ENCODE data around the gene SMIM22. TPM values are rescaled to one million over a fixed set of nuclear protein-coding genes. Genes with fewer than 3 reads are reported as not detected.

The SMIM22 gene
- total and polyA plus RNA-seq, 4 donors: 0.49 to 1.2 (median 0.72) TPM; not detected in 1

DNA sequence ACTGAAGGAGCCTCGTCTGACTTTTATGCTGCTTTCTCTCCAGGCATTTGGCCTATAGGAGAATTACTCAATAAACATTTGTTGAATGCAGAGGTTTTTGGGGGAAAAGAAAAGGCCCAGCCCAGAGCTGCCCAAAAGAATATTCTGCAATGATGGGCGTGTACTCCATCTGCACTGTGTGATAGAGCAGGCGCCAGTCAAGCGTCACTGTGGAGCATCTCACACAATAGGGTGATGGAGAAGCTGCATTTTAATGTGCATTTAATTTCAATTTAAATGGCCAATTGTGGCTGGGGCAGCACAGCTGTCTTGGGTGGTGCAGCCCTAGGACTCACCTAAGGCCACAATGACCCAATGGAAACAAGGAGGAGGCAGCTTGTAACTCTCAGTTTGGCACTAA lies 31.4 kb downstream of the SMIM22 start:
- Histone ChIP-seq H3K36me3 (ENCODE audit: control insufficient read depth in 4 of 4, insufficient read depth in 3 of 4, low read depth in 1 of 4, low read length in 3 of 4) (peaks cover 13 to 79% (median 55%) of the 10 kb centered on the region in 4 donors), H3K4me3 (ENCODE audit: low read depth in 1 of 3, low read length in 3 of 3) (no peak overlapping the region), H3K27me3 (ENCODE audit: control insufficient read depth in 4 of 4, insufficient read depth in 4 of 4, low read length in 3 of 4) (no peaks in the 10 kb centered on the region), H3K9ac (ENCODE audit: low read depth in 1 of 2, low read length in 2 of 2) (no peak overlapping the region), H3K9me3 (ENCODE audit: control insufficient read depth in 4 of 4, low read length in 3 of 4) (no peaks in the 10 kb centered on the region), H3K27ac (ENCODE audit: low read depth in 1 of 2, low read length in 2 of 2) (no peak overlapping the region), H3K4me1 (ENCODE audit: control insufficient read depth in 4 of 4, insufficient read depth in 4 of 4, low read length in 3 of 4) (no peaks in the 10 kb centered on the region)
- DNase-seq (ENCODE audit: low spot score): no peak
- TF ChIP-seq RXRA (IDR thresholded peaks at IDR 0.05) (no peak), HNF4A (conservative IDR thresholded peaks at IDR 0.05) (no peak), RAD21 (IDR thresholded peaks at IDR 0.05) (no peak)
- WGBS: 97% methylated on average over 4 of the region's 4 CpGs

DNA sequence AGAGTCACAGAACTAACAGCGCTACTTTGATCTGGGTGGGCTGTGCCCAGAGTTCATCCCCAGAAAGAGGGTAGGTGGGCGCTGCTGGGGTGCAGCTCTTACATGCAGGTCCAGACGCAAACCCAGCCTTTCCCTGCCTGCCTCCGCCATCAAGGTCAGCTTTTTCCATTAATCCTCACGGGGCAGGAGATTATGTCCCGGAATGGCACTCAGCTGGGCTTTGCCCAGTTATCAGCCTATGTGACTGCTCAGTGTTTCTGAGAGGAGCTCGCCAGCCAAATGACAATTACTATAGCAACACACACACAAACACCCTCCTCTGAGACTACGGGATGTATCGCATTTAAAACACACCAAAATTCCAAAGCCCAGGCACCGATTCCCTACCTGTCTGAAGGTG lies 31.8 kb downstream of the SMIM22 start:
- H3K9me3 ChIP-seq (ENCODE audit: control insufficient read depth in 4 of 4, low read length in 3 of 4): no peaks in the 10 kb centered on the region
- DNase-seq (ENCODE audit: low spot score): no peak
- H3K4me1 ChIP-seq (ENCODE audit: control insufficient read depth in 4 of 4, insufficient read depth in 4 of 4, low read length in 3 of 4): no peaks in the 10 kb centered on the region
- no peak overlapping the region for H3K27ac ChIP-seq (ENCODE audit: low read depth in 1 of 2, low read length in 2 of 2)
- H3K27me3 ChIP-seq (ENCODE audit: control insufficient read depth in 4 of 4, insufficient read depth in 4 of 4, low read length in 3 of 4): no peaks in the 10 kb centered on the region
- H3K36me3 ChIP-seq (ENCODE audit: control insufficient read depth in 4 of 4, insufficient read depth in 3 of 4, low read depth in 1 of 4, low read length in 3 of 4): peaks cover 13 to 80% (median 55%) of the 10 kb centered on the region in 4 donors
- H3K9ac ChIP-seq (ENCODE audit: low read depth in 1 of 2, low read length in 2 of 2): no peak overlapping the region
- no peak for TF ChIP-seq FOXA1 (IDR thresholded peaks at IDR 0.05)
- no peak for TF ChIP-seq YY1 (IDR thresholded peaks at IDR 0.05)
- no peak for TF ChIP-seq GABPA (IDR thresholded peaks at IDR 0.05 in 1 of 2, conservative IDR thresholded peaks at IDR 0.05 in 1 of 2)
- TF ChIP-seq, protein P1, sequence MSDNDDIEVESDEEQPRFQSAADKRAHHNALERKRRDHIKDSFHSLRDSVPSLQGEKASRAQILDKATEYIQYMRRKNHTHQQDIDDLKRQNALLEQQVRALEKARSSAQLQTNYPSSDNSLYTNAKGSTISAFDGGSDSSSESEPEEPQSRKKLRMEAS (IDR thresholded peaks at IDR 0.05): no peak
- TF ChIP-seq, protein P2, sequence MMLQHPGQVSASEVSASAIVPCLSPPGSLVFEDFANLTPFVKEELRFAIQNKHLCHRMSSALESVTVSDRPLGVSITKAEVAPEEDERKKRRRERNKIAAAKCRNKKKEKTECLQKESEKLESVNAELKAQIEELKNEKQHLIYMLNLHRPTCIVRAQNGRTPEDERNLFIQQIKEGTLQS (IDR thresholded peaks at IDR 0.05): no peak
- TF ChIP-seq, protein P3, sequence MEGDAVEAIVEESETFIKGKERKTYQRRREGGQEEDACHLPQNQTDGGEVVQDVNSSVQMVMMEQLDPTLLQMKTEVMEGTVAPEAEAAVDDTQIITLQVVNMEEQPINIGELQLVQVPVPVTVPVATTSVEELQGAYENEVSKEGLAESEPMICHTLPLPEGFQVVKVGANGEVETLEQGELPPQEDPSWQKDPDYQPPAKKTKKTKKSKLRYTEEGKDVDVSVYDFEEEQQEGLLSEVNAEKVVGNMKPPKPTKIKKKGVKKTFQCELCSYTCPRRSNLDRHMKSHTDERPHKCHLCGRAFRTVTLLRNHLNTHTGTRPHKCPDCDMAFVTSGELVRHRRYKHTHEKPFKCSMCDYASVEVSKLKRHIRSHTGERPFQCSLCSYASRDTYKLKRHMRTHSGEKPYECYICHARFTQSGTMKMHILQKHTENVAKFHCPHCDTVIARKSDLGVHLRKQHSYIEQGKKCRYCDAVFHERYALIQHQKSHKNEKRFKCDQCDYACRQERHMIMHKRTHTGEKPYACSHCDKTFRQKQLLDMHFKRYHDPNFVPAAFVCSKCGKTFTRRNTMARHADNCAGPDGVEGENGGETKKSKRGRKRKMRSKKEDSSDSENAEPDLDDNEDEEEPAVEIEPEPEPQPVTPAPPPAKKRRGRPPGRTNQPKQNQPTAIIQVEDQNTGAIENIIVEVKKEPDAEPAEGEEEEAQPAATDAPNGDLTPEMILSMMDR (IDR thresholded peaks at IDR 0.05; ENCODE audit: low read depth, low read length, missing input control): no peak
- TF ChIP-seq HNF4A (conservative IDR thresholded peaks at IDR 0.05): no peak
- no peak for TF ChIP-seq RAD21 (IDR thresholded peaks at IDR 0.05)
- no peak for TF ChIP-seq HNF4G (IDR thresholded peaks at IDR 0.05)
- TF ChIP-seq FOXA2 (IDR thresholded peaks at IDR 0.05): no peak
- TF ChIP-seq JUND (IDR thresholded peaks at IDR 0.05): no peak
- TF ChIP-seq TAF1 (conservative IDR thresholded peaks at IDR 0.05): no peak
- TF ChIP-seq, protein P4, sequence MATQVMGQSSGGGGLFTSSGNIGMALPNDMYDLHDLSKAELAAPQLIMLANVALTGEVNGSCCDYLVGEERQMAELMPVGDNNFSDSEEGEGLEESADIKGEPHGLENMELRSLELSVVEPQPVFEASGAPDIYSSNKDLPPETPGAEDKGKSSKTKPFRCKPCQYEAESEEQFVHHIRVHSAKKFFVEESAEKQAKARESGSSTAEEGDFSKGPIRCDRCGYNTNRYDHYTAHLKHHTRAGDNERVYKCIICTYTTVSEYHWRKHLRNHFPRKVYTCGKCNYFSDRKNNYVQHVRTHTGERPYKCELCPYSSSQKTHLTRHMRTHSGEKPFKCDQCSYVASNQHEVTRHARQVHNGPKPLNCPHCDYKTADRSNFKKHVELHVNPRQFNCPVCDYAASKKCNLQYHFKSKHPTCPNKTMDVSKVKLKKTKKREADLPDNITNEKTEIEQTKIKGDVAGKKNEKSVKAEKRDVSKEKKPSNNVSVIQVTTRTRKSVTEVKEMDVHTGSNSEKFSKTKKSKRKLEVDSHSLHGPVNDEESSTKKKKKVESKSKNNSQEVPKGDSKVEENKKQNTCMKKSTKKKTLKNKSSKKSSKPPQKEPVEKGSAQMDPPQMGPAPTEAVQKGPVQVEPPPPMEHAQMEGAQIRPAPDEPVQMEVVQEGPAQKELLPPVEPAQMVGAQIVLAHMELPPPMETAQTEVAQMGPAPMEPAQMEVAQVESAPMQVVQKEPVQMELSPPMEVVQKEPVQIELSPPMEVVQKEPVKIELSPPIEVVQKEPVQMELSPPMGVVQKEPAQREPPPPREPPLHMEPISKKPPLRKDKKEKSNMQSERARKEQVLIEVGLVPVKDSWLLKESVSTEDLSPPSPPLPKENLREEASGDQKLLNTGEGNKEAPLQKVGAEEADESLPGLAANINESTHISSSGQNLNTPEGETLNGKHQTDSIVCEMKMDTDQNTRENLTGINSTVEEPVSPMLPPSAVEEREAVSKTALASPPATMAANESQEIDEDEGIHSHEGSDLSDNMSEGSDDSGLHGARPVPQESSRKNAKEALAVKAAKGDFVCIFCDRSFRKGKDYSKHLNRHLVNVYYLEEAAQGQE (IDR thresholded peaks at IDR 0.05): no peak
- TF ChIP-seq EGR1 (IDR thresholded peaks at IDR 0.05; ENCODE audit: low read depth in 2 of 2): no peak
- no peak for TF ChIP-seq RXRA (IDR thresholded peaks at IDR 0.05)
- TF ChIP-seq SP1 (IDR thresholded peaks at IDR 0.05): no peak
- 95% methylated on average over 10 of the region's 10 CpGs for WGBS
- no peak overlapping the region for H3K4me3 ChIP-seq (ENCODE audit: low read depth in 1 of 3, low read length in 3 of 3)

All from liver (tissue), 9 donors.